Lung microvascular endothelial cell (primary cell): ENCODE data around the gene MESD. TPM values are rescaled to one million over a fixed set of nuclear protein-coding genes. Genes with fewer than 3 reads are reported as not detected.
"Not testable (repeated sequence)": the region's sequence is repeated elsewhere in the genome, so short reads cannot be mapped to it uniquely, and the experiment has no call there.

Experiments
- DNase-seq, 2 donors: peaks; one replicate each; pipeline versions ENCODE4 v3.0.0 to v3.0.0-alpha.2; 2010; ENCODE audit warnings: low read depth in 2 of 2
- total RNA-seq: library from RNA; depleted of rRNA; stranded (reverse); fragments of >200 nt; gene quantifications from 2 replicates; pipeline ENCODE4 v1.2.1, GENCODE V29; 2014

Gene MESD
- total RNA-seq, 1 donor from 2014 or later: 13.3 TPM

DNA sequence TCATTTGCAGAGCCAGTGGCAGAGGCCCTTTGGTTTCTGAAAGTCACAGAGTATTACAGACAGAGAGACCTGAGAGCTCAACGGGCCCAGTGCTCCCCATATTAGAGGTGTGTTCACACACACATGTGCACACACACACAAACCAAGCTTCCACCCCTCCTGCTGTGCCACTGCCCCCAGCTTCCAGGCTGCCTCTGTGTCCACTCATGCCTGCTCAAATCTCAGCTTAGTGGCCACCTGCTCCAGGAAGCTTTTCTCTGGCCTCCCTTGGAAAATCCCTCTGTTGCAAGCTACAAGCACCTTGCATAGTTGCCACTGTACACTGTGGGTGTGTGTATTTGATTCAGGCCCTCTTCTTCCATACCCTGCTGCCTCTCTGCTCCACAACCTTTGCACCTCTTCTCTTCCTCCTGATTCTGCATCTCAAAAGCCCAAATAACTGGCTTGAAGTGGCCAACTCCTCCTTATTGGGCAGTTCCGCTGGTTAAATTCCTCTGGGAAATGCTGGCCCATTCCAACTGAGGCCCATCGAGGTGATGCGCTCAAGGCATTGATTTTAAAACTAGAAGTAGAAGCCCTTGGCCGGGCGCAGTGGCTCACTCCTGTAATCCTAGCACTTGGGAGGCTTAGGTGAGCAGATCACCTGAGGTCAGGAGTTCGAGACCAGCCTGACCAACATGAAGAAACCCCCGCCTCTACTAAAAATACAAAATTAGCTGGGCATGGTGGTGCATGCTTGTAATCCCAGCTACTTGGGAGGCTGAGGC, 23.0 kb downstream of the MESD start:
- no peak for DNase-seq

DNA sequence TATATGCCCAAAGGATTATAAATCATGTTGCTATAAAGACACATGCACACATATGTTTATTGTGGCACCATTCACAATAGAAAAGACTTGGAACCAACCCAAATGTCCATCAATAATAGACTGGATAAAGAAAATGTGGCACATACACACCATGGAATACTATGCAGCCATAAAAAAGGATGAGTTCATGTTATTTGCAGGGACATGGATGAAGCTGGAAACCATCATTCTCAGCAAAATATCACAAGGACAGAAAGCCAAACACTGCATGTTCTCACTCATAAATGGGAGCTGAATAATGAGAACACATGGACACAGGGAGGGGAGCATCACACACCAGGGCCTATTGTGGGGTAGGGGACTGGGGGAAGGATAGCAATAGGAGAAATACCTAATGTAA, 24.2 kb downstream of the MESD start:
- not testable (repeated sequence) for DNase-seq

DNA sequence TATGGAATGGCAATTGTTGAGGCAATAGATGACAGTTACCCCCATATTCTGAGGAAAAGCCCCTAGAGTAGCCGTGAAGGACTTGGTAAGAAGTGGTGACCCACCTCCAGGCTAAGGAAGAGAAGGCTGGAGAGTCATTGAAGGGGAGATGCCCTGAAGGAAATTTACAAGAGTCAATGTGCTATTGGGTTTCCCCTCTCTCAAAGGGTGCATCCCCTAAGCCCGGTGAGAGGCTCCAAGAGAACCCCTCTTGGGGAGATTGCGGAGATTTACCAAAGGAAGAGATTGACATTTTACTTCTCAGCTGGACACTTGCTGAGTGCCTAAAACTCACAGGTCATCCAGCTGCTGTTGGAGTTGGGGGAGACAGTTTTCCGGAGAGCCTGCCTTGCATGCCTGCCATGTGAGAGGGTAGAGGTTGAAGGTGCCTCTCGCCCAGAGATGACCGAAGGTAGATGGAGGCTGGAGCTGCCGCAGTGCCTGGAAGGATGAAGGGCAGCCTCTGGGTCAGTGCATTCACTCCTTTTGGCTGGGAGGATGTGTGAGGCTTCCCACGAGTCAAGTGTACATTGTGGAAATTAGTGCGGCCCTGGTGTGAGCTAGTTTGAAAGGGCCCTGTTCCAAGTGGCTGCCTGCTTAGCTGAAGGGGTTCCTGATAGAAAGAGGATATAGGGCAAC, 30.7 kb downstream of the MESD start:
- DNase-seq: no peak

DNA sequence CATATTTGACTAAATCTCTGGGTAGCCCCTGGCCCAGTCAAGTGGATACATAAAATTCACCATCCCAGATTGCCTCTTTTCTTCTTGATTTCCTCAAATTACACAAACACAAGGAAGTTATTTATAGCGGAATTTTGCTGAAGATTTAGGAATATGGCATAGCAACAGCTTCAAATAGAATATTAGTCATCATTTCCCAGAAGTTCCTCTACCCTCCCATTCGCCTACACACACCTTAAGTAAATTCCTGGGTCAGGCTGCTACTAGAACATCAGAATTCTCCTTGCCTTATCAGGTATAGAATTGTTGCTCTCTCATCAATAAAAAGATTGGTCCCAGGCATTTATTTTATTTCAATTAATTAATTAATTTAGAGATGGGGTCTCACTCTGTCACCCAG, 31.6 kb downstream of the MESD start:
- no peak for DNase-seq

DNA sequence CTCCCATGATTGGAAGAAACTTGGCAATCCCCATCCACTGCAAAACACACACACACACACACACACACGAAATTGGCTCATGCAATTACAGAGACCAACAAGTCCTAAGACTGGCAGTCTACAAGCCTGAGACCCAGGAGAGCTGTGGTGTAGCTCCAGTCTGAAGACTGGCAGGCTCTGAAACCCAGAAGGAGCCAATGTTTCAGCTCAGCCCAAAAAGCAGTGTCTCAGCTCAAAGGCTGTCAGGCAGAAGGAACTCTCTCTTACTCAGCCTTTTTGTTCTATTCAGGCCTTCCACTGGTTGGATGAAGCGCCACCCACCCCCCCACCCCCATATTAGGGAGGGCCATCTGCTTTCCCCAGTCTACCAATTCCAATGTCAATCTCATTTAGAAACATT, 32.1 kb downstream of the MESD start:
- DNase-seq: no peak

DNA sequence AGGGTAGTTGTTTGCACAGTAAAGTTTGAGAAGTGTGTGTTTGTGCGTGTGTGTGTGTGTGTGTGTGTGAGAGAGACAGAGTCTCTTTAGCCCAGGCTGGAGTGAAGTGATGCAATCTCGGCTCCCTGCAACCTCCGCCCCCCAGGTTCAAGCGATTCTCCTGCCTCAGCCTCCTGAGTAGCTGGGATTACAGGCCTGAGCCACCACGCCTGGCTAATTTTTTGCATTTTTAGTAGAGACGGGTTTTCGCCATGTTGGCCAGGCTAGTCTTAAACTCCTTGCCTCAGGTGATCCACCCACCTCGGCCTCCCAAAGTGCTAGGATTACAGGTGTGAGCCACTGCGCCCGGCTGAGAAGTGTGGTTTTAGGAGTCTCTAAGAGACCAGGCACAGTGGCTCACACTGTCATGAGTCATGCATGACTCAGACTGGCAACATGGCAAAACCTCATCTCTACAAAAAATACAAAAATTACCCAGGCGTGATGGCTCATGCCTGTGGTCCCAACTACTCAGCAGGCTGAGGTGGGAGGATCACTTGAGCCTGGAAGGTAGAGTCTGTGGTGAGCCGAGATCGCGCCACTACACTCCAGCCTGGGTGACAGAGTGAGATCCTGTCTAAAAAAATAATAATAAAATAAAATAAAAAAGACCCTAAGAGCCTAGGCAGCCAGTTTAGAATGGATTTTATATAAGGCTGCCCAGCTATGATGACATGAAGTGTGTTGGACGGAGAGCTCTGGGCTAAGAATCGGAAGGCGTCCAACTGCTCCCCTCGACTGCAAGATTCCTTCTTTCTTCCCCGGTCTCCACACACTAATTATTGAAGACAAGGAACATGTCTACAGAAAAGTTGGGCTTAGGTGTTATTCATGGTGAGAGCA, 33.8 kb downstream of the MESD start:
- DNase-seq: peak; percentile 25 to 79

DNA sequence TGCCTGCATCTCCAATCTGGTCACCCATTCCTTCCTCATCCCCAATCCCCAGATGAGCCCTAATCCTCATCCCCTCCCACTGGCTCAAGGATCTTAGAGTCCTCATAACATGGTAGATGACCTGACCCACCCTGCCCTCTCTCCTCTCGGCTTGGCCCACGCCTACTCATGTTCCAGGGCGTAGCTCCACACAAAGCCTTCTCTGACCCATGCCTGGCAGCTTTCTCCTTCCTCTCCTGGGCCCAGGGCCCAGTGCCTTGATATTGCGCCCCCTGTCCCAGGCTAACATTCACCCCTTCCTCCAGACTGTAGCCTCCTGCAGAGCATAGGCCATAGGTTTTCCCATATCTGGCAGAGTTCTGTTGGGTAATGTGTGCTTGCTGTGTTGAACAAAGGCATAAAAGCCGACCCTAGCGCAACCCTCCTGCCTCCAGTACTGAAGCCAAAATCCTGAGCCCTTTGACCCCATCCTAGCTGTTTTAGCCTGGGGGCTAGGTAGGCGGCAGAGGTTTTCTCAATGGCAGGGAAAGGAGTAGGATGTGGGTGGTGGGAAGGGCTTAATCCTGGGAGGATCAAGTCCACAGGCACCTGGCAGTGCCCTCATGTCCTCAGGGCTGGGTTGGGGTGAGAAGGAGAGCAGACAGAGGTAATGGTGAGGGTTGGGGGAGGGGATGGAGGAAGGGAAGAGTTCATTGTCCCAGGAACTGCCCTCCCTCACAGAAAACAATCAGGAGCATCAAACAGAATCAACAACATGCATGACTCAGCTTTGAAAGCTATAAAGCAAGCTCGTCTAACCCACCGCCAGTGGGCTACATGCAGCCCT, 35.5 kb downstream of the MESD start:
- no peak for DNase-seq

DNA sequence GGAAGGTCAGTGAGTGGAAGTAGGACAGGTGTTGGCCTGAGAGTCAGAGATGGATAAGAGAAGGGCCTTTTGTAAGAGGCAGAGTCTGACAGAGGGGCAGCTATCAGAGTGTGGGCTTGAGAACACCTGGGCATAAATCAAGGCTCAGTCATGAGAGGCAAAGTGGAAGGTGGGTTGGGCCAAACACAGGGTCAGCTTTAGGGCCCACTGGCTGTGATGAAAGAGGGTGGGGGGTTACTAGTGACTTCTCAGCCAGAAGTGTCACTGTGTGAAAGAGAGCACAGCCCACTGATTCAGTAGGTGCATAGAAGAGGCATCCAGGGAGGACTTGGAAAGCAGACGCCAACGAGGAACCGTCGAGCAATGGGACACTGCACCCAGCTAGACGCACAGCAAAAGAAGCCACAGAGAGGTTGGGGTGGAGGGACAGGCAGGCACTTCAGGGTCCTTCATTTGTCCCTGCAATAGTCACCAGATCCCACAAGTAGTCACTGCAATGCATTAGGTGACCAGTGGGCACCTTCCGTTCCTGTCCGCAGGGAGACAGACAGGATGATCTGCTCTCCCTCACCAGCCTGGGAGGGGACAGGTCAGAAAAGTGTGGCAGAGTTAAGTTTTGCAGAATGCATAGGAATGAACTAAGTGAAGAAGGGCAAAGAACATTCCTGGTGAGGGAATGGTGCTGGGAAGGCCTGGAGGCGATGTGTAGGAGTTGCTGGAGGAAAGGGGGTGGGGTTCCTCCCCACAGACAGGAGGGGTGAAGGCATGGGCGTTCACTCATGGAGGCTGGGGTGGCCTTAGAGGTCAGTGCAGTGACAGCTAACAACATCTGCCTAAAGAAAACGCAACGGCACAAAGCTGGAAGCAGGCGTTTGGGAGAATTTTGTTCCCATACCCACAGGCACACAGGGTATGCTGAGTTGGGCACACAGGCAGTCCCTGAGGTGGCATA, 36.3 kb downstream of the MESD start:
- DNase-seq: no peak

DNA sequence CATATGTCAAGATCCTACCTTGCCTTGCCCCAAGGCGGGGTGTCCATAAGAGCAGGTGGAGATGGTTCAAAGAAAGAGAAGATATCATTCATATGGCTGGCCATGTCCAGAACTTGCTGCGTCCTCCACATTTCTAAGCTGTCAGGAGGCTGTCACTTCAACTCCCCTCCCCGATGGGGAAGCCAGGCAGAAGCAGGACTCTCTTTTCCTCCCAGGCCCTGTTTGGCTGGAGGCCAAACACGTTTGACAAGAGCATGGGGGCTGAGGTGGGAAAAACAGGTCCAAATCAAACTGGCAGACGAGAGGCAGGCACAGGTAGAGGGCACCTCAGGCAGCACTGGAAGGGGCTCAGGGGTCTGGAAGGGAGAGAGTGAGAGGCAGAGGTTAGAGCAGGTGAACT, 37.7 kb downstream of the MESD start:
- DNase-seq: no peak

DNA sequence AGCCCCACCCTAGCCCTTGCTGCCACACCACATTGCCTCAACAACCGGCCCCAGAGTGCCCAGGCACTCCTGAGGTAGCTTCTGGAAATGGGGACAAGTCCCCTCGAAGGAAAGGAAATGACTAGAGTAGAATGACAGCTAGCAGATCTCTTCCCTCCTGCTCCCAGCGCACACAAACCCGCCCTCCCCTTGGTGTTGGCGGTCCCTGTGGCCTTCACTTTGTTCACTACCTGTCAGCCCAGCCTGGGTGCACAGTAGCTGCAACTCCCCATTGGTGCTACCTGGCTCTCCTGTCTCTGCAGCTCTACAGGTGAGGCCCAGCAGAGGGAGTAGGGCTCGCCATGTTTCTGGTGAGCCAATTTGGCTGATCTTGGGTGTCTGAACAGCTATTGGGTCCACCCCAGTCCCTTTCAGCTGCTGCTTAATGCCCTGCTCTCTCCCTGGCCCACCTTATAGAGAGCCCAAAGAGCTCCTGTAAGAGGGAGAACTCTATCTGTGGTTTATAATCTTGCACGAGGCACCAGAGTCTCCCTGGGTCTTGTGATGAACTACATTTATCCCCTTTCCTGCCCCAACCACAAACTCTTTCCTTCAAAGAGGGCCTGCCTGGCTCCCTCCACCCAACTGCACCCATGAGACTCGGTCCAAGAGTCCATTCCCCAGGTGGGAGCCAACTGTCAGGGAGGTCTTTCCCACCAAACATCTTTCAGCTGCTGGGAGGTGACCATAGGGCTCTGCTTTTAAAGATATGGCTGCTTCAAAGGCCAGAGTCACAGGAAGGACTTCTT, 39.1 kb downstream of the MESD start:
- no peak for DNase-seq

DNA sequence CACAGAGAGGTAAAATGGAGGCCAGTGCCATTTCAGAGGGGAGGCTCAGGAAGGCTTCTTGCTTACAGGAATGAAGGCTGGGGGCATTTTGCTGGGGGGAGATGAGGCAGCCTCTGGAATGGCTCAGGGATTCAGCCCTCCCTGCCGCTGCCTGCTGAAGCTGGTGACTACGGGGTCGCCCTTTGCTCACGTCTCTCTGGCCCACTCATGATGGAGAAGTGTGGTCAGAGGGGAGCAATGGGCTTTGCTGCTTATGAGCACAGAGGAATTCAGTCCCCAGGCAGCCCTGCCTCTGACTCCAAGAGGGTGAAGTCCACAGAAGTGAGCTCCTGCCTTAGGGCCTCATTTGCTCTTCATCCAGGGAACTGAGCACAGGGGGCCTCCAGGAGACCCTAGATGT, 39.9 kb downstream of the MESD start:
- DNase-seq: no peak

DNA sequence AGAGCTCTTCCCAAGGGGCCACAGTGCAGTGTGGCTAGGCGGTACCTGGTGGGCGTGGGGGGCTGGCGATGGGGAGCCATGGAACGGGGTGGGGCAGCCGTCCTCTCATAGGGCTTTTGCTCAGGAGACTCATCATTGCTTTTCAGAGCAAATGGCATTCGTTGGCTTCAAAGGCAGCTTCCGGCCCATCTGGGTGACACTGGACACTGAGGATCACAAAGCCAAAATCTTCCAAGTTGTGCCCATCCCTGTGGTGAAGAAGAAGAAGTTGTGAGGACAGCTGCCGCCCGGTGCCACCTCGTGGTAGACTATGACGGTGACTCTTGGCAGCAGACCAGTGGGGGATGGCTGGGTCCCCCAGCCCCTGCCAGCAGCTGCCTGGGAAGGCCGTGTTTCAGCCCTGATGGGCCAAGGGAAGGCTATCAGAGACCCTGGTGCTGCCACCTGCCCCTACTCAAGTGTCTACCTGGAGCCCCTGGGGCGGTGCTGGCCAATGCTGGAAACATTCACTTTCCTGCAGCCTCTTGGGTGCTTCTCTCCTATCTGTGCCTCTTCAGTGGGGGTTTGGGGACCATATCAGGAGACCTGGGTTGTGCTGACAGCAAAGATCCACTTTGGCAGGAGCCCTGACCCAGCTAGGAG, 40.8 kb downstream of the MESD start:
- DNase-seq: no peak

DNA sequence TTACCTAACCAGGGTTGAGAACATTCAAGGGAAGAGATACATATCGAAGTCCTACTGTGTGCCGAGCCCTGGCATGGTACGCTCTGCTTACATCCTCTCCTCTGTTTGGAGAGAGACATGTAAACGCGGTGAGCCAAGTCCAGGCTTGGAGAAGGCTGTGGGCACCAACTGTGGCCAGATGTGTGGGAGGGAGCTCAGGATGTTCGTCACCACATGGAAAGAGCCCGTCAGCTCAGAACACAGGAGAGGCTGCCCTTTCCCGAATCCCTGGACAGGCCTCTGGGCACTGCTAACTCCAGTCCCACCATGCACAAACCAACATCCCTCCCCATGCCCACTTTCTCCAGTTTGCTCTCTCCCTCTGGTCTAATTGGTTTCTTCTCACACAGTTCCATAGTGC, 43.0 kb downstream of the MESD start:
- DNase-seq: no peak

DNA sequence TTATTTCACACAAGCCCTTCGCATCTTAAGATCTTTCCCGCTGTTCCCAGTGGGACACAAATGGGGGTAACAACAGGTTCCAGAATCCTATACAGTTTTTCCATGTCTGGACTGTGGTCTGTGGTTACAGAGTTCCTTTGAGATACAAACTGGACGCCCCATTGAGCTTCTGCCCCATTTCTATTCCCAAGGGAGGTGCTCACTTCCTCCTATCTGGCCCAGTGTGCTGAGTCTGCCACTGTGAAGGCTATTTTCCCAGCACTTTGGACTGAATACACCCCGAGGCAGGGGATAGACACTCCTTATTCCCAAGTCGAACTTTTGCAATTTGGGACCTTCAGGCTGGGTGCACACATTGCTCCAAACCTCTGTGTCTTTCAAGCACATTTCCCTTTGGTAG, 44.0 kb downstream of the MESD start:
- no peak for DNase-seq

DNA sequence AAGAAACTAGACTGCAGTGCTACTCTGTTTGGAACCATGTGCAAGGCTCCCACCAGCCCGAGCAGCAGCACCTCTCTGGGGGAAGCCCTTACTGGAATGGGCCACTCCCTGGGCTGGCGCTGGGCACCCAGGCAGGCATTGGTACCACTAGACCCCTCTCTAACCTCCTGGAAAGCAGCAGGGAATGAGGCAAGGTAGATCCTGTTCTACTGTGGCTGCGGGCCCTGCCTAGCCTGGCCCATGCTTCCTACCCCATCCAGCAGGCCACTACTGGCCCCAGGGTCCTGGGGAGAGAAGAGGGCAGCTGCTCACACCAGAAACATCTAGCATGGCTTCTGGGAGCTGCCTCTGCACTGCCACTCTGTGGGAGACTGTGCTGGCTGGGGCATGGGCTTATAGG, 44.8 kb downstream of the MESD start:
- no peak for DNase-seq

DNA sequence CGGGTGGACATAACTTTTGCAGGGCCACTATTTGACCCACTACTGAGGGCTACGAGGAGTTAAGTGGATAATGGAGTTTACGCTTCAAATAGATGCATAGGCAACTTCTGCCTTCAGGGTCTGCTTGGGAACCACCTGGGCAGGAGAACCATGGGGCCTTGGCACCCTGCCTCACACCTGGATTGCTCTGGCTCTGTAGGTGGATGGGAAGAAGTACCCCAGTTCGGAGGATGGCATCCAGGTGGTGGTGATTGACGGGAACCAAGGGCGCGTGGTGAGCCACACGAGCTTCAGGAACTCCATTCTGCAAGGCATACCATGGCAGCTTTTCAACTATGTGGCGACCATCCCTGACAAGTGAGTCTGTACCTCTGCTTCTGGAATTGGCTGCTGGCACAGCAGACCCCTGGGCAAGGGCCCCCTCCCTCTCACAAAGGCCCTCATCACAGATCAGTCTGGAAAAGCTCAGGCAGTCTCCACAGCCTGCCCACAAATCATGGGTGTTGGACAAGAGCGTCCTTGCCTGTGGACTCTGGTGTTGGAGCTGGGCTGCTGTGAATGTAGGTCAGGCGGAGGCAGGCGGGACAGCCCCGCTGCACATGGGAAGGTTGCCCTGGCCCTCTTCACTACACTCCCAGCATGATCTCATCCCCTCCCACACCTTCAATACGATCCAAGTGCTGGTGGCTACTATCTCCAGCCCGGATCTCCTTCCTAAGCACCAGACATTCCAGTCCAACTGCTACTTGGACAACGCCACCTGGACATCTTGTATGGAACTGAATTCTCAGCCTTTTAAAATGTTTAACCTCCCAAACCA, 46.7 kb downstream of the MESD start:
- no peak for DNase-seq

DNA sequence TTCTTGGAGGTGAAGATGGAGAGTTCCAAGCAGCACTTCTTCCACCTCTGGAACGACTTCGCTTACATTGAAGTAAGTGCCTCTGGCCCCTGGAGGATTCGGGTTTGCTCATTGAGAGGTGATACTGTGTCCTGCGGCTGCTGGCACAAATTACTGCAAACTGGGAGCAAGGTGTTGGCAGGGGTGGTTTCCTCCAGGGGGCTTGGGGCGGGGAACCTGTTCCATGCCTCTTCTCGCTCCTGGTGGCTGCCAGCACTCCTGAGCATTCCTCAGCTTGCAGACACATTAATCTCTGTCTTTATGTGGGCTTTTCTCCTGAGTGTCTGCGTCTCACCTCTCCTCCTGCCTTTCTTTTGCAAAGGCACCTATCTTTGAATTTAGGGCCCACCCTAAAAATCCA, 47.4 kb downstream of the MESD start:
- no peak for DNase-seq

DNA sequence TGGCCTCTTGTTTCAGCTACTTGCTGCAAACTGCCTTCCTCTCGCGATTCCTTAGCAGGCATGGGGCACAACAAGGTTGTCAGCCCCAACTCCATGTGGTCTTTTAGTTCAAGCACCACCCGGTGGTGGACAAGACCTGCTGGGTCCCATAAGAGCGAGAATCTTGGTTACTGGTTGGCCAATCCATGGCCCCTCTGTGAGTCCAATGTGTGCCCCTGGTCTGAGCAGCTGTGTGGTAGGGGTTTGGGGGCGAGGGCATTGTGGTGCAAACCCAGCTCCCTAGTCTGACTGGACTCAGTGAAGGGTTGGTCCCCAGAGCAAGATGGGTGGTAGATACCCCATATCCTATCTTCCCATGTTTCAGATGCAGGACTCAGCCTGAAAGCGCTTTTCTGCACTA, 48.8 kb downstream of the MESD start:
- no peak for DNase-seq
